H1 (cell line): Measurements from ENCODE around the gene DTX2. TPM values are rescaled to one million over a fixed set of nuclear protein-coding genes. Genes with fewer than 3 reads are reported as not detected.
"Not testable (repeated sequence)": the region's sequence is repeated elsewhere in the genome, so short reads cannot be mapped to it uniquely, and the experiment has no call there.

ENCODE experiments used
- CTCF ChIA-PET: fragments of 300-600 bp; sonication (Branson Sonifier 250); formaldehyde crosslinking; loops from one replicate; lab custom pipeline; 2021; ENCODE audit not compliant: partially characterized antibody; lab: Charles Lee
- POLR2A ChIA-PET: fragments of 300-600 bp; sonication (Branson Sonifier 250); formaldehyde crosslinking; loops from one replicate; lab custom pipeline; 2021; ENCODE audit warnings: inconsistent platforms; ENCODE audit not compliant: partially characterized antibody; lab: Charles Lee
- DNase-seq, 2 experiments: peaks; one replicate each; pipeline versions ENCODE4 v3.0.0 to v3.0.0-alpha.2; 2010 to 2022; ENCODE audit warnings: low spot score in 2 of 2, low read depth in 1 of 2, mixed read lengths in 1 of 2
- FAIRE-seq: peaks from 2 replicates; lab custom pipeline; 2011; peaks lifted over from hg19 to GRCh38; lab: Jason Lieb, UNC
- H2AFZ ChIP-seq: 2 replicates; pipeline ENCODE4 v1.8.1; 2012; ENCODE audit warnings: low read length, inconsistent platforms
- H2AK5ac ChIP-seq: 2 replicates; pipeline ENCODE4 v1.6.1; 2013; ENCODE audit warnings: low read depth, low read length
- H2BK120ac ChIP-seq: replicated peaks from 2 replicates; pipeline ENCODE3; 2013; ENCODE audit warnings: low read depth, low read length, inconsistent platforms
- H2BK12ac ChIP-seq: 2 replicates; pipeline ENCODE4 v1.6.1; 2013; ENCODE audit warnings: low read depth, low read length
- H2BK15ac ChIP-seq: 2 replicates; pipeline ENCODE4 v1.6.1; 2013; ENCODE audit warnings: low read length
- H2BK20ac ChIP-seq: 2 replicates; pipeline ENCODE4 v1.6.1; 2013; ENCODE audit warnings: low read length
- H2BK5ac ChIP-seq: 2 replicates; pipeline ENCODE4 v1.6.1; 2013; ENCODE audit warnings: low read depth, low read length
- H3K14ac ChIP-seq: 2 replicates; pipeline ENCODE4 v1.6.1; 2013; ENCODE audit warnings: inconsistent platforms; ENCODE audit not compliant: insufficient read length
- H3K18ac ChIP-seq: 2 replicates; pipeline ENCODE4 v1.6.1; 2013; ENCODE audit warnings: low read length; ENCODE audit errors: extremely low read depth
- H3K23ac ChIP-seq: 2 replicates; pipeline ENCODE4 v1.6.1; 2013; ENCODE audit warnings: inconsistent platforms; ENCODE audit not compliant: insufficient read length
- H3K23me2 ChIP-seq: 2 replicates; pipeline ENCODE4 v1.6.1; 2013; ENCODE audit warnings: low read depth, low read length
- H3K27ac ChIP-seq: 2 replicates; pipeline ENCODE4 v1.6.1; 2011; ENCODE audit warnings: low read depth, low read length, inconsistent platforms
- H3K27me3 ChIP-seq, 4 experiments: replicated peaks in 1 of 4; 1 replicate in 1 of 4; 2 replicates in 3 of 4; pipeline versions ENCODE4 v1.6.1 to v1.8.1; 2011 to 2013; ENCODE audit warnings: low read length in 3 of 4, mild to moderate bottlenecking in 3 of 4, inconsistent platforms in 2 of 4, mixed read lengths in 2 of 4, moderate library complexity in 1 of 4; ENCODE audit not compliant: control insufficient read depth in 3 of 4, insufficient read depth in 3 of 4; ENCODE audit errors: extremely low read depth in 1 of 4
- H3K36me3 ChIP-seq, 4 experiments: 2 replicates each; pipeline versions ENCODE4 v1.6.1 to v1.8.1; 2011 to 2013; ENCODE audit warnings: mild to moderate bottlenecking in 4 of 4, low read length in 3 of 4, moderate library complexity in 2 of 4, control low read depth in 1 of 4, inconsistent platforms in 1 of 4; ENCODE audit not compliant: insufficient read depth in 4 of 4, control insufficient read depth in 2 of 4
- H3K4ac ChIP-seq: replicated peaks from 2 replicates; pipeline ENCODE3; 2013; ENCODE audit warnings: low read length, low read depth, mixed read lengths, inconsistent platforms; ENCODE audit not compliant: insufficient read length
- H3K4me1 ChIP-seq, 4 experiments: replicated peaks in 1 of 4; 1 replicate in 1 of 4; 2 replicates in 3 of 4; pipeline versions ENCODE4 v1.6.1 to v1.8.1; 2011 to 2013; ENCODE audit warnings: low read length in 3 of 4, inconsistent platforms in 2 of 4, mixed read lengths in 1 of 4; ENCODE audit not compliant: insufficient read depth in 4 of 4, control insufficient read depth in 3 of 4
- H3K4me2 ChIP-seq, 2 experiments: 2 replicates each; pipeline versions ENCODE4 v1.6.1 to v1.8.1; 2011 to 2013; ENCODE audit warnings: low read depth in 2 of 2, low read length in 2 of 2, control low read depth in 1 of 2, inconsistent platforms in 1 of 2, mild to moderate bottlenecking in 1 of 2; ENCODE audit not compliant: insufficient read depth in 1 of 2
- H3K4me3 ChIP-seq, 4 experiments: fragments of 200-600, 300-600 bp in 1 of 4; sonication (generic), shearing (Covaris generic), sonication (Bioruptor Twin) in 1 of 4; 2 replicates each; pipeline versions ENCODE4 v1.5.1 to v1.8.1; 2011 to 2016; ENCODE audit warnings: low read length in 4 of 4, low read depth in 3 of 4, control low read depth in 2 of 4, inconsistent platforms in 2 of 4, mild to moderate bottlenecking in 2 of 4, mixed read lengths in 1 of 4, moderate library complexity in 1 of 4; ENCODE audit not compliant: insufficient read depth in 2 of 4; ENCODE audit errors: extremely low read depth in 1 of 4
- H3K56ac ChIP-seq: replicated peaks from 2 replicates; pipeline ENCODE3; 2013; ENCODE audit warnings: low read depth, mild to moderate bottlenecking, mixed read lengths, low read length, inconsistent platforms; ENCODE audit not compliant: insufficient read length
- H3K79me1 ChIP-seq: 2 replicates; pipeline ENCODE4 v1.6.1; 2013; ENCODE audit warnings: low read depth, low read length, control low read depth
- H3K79me2 ChIP-seq, 2 experiments: 2 replicates each; pipeline versions ENCODE4 v1.6.1 to v1.8.1; 2012 to 2013; ENCODE audit warnings: low read length in 2 of 2, mild to moderate bottlenecking in 2 of 2, inconsistent platforms in 1 of 2; ENCODE audit not compliant: insufficient read depth in 2 of 2, control insufficient read depth in 1 of 2
- H3K9ac ChIP-seq, 4 experiments: replicated peaks in 1 of 4; 1 replicate in 1 of 4; 2 replicates in 3 of 4; pipeline versions ENCODE4 v1.6.1 to v1.8.1; 2011 to 2013; ENCODE audit warnings: low read depth in 3 of 4, low read length in 3 of 4, control low read depth in 2 of 4, mild to moderate bottlenecking in 2 of 4, moderate library complexity in 2 of 4, inconsistent platforms in 1 of 4; ENCODE audit errors: extremely low read depth in 1 of 4
- H3K9me3 ChIP-seq, 2 experiments: 2 replicates each; pipeline versions ENCODE4 v1.6.1 to v1.8.1; 2012 to 2013; ENCODE audit warnings: mild to moderate bottlenecking in 2 of 2, moderate library complexity in 2 of 2, control low read depth in 1 of 2, inconsistent platforms in 1 of 2, low read depth in 1 of 2, low read length in 1 of 2, mixed read lengths in 1 of 2; ENCODE audit not compliant: insufficient read depth in 2 of 2
- H4K20me1 ChIP-seq, 2 experiments: replicated peaks in 1 of 2; 2 replicates each; pipeline versions ENCODE3 to v1.8.1; 2011 to 2013; ENCODE audit warnings: inconsistent platforms in 2 of 2, low read length in 2 of 2, mild to moderate bottlenecking in 1 of 2; ENCODE audit not compliant: insufficient read depth in 2 of 2, control insufficient read depth in 1 of 2
- H4K5ac ChIP-seq: 2 replicates; pipeline ENCODE4 v1.6.1; 2013; ENCODE audit warnings: low read length, low read depth, mixed read lengths, inconsistent platforms; ENCODE audit not compliant: insufficient read length
- H4K8ac ChIP-seq: 2 replicates; pipeline ENCODE4 v1.8.0; 2013; ENCODE audit warnings: mild to moderate bottlenecking, moderate library complexity, low read length, inconsistent platforms; ENCODE audit not compliant: insufficient read depth; ENCODE audit errors: extremely low read depth
- H4K91ac ChIP-seq: replicated peaks from 2 replicates; pipeline ENCODE3; 2013; ENCODE audit warnings: low read length, mixed read lengths, inconsistent platforms; ENCODE audit not compliant: insufficient read length
- RAD21 ChIP-seq, 2 experiments: IDR thresholded peaks in 1 of 2; conservative IDR thresholded peaks in 1 of 2; 2 replicates each; pipeline ENCODE4 v1.6.1; 2011; ENCODE audit warnings: low read depth in 2 of 2, low read length in 2 of 2, improper control_type of control experiment in 1 of 2, inconsistent platforms in 1 of 2, mild to moderate bottlenecking in 1 of 2, moderate library complexity in 1 of 2
- WGBS, 2 experiments: shearing (Covaris generic) in 1 of 2; methylation state at CpG; one replicate each; pipeline versions ENCODE4 v1.1.6 to v1.1.7; 2013 to 2015; ENCODE audit warnings: low lambda C conversion rate in 2 of 2, mixed read lengths in 2 of 2, inconsistent platforms in 1 of 2, low coverage in 1 of 2, missing lambda C conversion rate in 1 of 2; ENCODE audit not compliant: insufficient replicate concordance in 2 of 2, insufficient coverage in 1 of 2, insufficient read length in 1 of 2; ENCODE audit errors: extremely low coverage in 1 of 2, missing lambda C conversion rate in 1 of 2; 5-methylcytosine and 5-hydroxymethylcytosine counted together
- polyA plus RNA-seq, 7 experiments: library from polyadenylated mRNA; depleted of rRNA in 3 of 7; stranded (reverse) in 5 of 7; unstranded in 2 of 7; fragments of >200 nt in 5 of 7; fragments of 200-250 nt in 2 of 7; gene quantifications; 1 replicate in 5 of 7; 2 replicates in 1 of 7; 4 replicates in 1 of 7; pipeline versions ENCODE4 v1.2.1 to v1.2.3, GENCODE V29; 2011 to 2013; ENCODE audit warnings: missing spikeins in 2 of 7, mixed read lengths in 2 of 7
- total RNA-seq: library from RNA; stranded (reverse); fragmentation: NEBNext Ultra II Directional; extraction: Animal tissue kit (Norgen Biotek cat#: 25700); gene quantifications from 2 replicates; pipeline ENCODE4 v1.2.1, GENCODE V29; 2021
- TF ChIP-seq, protein P1 (sequence below), 3 experiments: IDR thresholded peaks; 1 replicate in 2 of 3; 2 replicates in 1 of 3; pipeline versions ENCODE4 v1.5.1 to v1.6.1; 2011; ENCODE audit warnings: low read length in 3 of 3, mild to moderate bottlenecking in 3 of 3, inconsistent platforms in 2 of 3, low read depth in 1 of 3, moderate library complexity in 1 of 3; ENCODE audit not compliant: insufficient read depth in 1 of 3; ENCODE audit errors: control extremely low read depth in 1 of 3

DTX2 gene
- total and polyA plus RNA-seq, 2 of the 8 experiments (the other 6 are each of a cell fraction or from before 2014, with no cell fraction given), result 37.4 to 59.1 TPM

DNA sequence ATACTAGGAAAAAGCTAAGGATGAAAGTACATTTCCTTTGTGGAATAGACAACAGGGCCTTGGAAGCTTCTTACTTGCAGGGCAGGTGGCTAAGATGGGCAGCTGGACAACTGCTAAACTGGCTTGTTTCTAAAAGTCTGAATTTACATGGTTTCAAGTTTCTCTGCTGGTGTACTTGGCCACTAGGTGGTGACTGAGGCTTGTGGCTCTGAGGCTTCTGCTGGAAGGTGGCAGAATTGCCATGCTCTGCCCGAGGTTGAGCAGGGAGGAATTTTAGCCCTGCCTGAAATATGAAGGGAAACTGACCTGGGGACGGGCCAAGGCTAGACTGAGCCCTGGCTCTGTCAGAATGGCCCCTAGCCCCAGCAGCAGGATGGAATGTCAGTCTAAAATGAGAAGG, 23.6 kb upstream of the DTX2 start:
- H3K79me2 ChIP-seq, H3K4me1 ChIP-seq, H3K56ac ChIP-seq, H3K14ac ChIP-seq, H2BK5ac ChIP-seq, H3K23ac ChIP-seq, H4K91ac ChIP-seq, H2BK120ac ChIP-seq, H2AK5ac ChIP-seq, H3K23me2 ChIP-seq, H3K18ac ChIP-seq, H2BK15ac ChIP-seq, H3K4me2 ChIP-seq, H3K27me3 ChIP-seq, H3K9me3 ChIP-seq, H4K20me1 ChIP-seq, H3K36me3 ChIP-seq, H3K4ac ChIP-seq, H2AFZ ChIP-seq, H3K9ac ChIP-seq: not testable (repeated sequence)
- FAIRE-seq, result peak; percentile 93
- peak in 1 of 2 experiments; percentile 80 for DNase-seq
- TF ChIP-seq, protein P1, sequence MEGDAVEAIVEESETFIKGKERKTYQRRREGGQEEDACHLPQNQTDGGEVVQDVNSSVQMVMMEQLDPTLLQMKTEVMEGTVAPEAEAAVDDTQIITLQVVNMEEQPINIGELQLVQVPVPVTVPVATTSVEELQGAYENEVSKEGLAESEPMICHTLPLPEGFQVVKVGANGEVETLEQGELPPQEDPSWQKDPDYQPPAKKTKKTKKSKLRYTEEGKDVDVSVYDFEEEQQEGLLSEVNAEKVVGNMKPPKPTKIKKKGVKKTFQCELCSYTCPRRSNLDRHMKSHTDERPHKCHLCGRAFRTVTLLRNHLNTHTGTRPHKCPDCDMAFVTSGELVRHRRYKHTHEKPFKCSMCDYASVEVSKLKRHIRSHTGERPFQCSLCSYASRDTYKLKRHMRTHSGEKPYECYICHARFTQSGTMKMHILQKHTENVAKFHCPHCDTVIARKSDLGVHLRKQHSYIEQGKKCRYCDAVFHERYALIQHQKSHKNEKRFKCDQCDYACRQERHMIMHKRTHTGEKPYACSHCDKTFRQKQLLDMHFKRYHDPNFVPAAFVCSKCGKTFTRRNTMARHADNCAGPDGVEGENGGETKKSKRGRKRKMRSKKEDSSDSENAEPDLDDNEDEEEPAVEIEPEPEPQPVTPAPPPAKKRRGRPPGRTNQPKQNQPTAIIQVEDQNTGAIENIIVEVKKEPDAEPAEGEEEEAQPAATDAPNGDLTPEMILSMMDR (IDR thresholded peaks at IDR 0.05; ENCODE audit: control extremely low read depth in 1 of 3, insufficient read depth in 1 of 3, low read depth in 1 of 3, low read length in 3 of 3), result peak; percentile 57 to 79 (median 62)
- TF ChIP-seq RAD21 (IDR thresholded peaks at IDR 0.05 in 1 of 2, conservative IDR thresholded peaks at IDR 0.05 in 1 of 2; ENCODE audit: low read depth in 2 of 2, low read length in 2 of 2), result peak; percentile 62 to 70
- TF ChIP-seq, all 59 proteins: peak for 2; not testable (repeated sequence) for 57
- H3K27ac ChIP-seq, H2BK12ac ChIP-seq, CTCF ChIA-PET, H3K79me1 ChIP-seq, H4K5ac ChIP-seq, H2BK20ac ChIP-seq, POLR2A ChIA-PET, H3K4me3 ChIP-seq, H4K8ac ChIP-seq: not testable (repeated sequence)
- 68% methylated on average over 2 of the region's 2 CpGs; no CpG with 5 or more reads in 1 of the 2 experiments for WGBS, 2 experiments
